ENCODE results near the gene EEF1G.

DNA sequence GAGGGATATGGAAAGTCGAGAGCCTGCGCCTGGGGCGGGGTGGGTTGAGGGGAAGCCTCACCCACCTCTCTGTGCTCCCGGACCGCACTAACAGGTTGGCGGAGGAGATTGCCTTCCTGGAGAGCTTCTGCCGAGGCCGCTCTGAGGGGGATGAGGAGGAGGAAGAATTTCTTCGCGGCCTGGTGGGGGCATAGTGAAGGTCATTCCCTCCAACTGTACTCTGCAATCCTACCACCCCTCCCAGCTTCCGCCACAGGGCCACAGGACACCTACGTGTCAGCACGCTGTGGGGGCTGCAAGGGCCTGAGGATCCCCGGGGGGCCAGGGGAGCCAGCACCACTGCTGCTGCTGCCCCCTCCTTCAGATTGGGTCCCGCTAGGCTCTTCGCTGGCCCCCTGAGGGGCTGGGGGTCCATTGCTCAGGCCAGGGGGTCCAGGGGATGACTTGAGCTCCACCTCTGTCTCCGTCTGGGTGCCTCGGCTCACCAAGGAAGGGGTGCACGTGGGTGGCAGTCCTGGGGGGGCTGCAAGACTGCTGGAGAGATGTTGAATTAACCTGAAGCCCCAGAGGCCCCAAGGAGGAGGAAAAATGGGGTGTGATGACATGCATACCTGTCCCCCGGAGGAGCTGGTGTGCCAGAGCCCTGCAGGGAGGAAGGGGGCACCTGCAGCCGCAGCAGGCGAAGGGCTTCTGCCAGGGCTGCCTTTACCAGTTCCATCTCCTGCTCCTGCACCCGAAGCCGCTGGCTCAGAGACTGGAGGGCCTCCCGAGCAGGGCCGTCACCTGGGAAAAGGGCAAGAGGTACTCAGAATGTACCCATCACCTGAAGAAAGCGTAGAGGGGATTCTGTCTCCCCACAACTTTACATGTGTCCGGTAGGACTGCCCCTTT is 37.4 kb upstream of the EEF1G start:
- TF ChIP-seq, protein P1, sequence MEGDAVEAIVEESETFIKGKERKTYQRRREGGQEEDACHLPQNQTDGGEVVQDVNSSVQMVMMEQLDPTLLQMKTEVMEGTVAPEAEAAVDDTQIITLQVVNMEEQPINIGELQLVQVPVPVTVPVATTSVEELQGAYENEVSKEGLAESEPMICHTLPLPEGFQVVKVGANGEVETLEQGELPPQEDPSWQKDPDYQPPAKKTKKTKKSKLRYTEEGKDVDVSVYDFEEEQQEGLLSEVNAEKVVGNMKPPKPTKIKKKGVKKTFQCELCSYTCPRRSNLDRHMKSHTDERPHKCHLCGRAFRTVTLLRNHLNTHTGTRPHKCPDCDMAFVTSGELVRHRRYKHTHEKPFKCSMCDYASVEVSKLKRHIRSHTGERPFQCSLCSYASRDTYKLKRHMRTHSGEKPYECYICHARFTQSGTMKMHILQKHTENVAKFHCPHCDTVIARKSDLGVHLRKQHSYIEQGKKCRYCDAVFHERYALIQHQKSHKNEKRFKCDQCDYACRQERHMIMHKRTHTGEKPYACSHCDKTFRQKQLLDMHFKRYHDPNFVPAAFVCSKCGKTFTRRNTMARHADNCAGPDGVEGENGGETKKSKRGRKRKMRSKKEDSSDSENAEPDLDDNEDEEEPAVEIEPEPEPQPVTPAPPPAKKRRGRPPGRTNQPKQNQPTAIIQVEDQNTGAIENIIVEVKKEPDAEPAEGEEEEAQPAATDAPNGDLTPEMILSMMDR (IDR thresholded peaks at IDR 0.05): no peak
- no peak for TF ChIP-seq POLR2A (IDR thresholded peaks at IDR 0.05)
